T-cell (primary cell): ENCODE data around the gene AGRP. TPM values are rescaled to one million over a fixed set of nuclear protein-coding genes. Genes with fewer than 3 reads are reported as not detected.

Experiments
- ATAC-seq, 4 experiments: fragments of 200-7000 bp in 3 of 4; fragments of 150-1000 bp in 1 of 4; cut with Tn5 transposase; replicated peaks in 1 of 4; 1 replicate in 3 of 4; 2 replicates in 1 of 4; pipeline ENCODE4 v1.10.0; 2021; ENCODE audit warnings: moderate library complexity in 3 of 4, mild to moderate bottlenecking in 2 of 4, moderate number of reproducible peaks in 1 of 4
- CTCF ChIA-PET, 2 donors: fragments of 300-600 bp; sonication (Branson Sonifier 250); formaldehyde crosslinking; loops; one replicate each; lab custom pipeline; 2022; ENCODE audit warnings: antibody characterized with exemption in 2 of 2; lab: Charles Lee
- POLR2A ChIA-PET, 2 donors: fragments of 300-600 bp; sonication (Branson Sonifier 250); formaldehyde crosslinking; loops; one replicate each; lab custom pipeline; 2022; ENCODE audit warnings: antibody characterized with exemption in 2 of 2; lab: Charles Lee
- DNase-seq, 35 experiments: peaks; one replicate each; pipeline versions ENCODE4 v3.0.0 to v3.0.0-alpha.2; 2013 to 2023
- H3K27ac ChIP-seq: one replicate; pipeline ENCODE4 v1.5.1; 2013; ENCODE audit warnings: low read length
- H3K27me3 ChIP-seq, 2 experiments: replicated peaks in 1 of 2; 1 replicate in 1 of 2; 2 replicates in 1 of 2; pipeline versions ENCODE4 v1.6.1 to v1.7.0; 2013; ENCODE audit warnings: low read length in 1 of 2, mixed read lengths in 1 of 2; ENCODE audit not compliant: control insufficient read depth in 2 of 2, insufficient read depth in 2 of 2; ENCODE audit errors: extremely low read depth in 1 of 2
- H3K36me3 ChIP-seq, 2 donors: 1 replicate in 1 of 2; 2 replicates in 1 of 2; pipeline versions ENCODE4 v1.6.1 to v1.7.0; 2013; ENCODE audit warnings: low read length in 1 of 2; ENCODE audit not compliant: control insufficient read depth in 2 of 2, insufficient read depth in 1 of 2; ENCODE audit errors: extremely low read depth in 1 of 2
- H3K4me1 ChIP-seq, 2 experiments: 1 replicate in 1 of 2; 2 replicates in 1 of 2; pipeline versions ENCODE4 v1.6.1 to v1.7.0; 2013; ENCODE audit warnings: low read length in 2 of 2, mixed read lengths in 1 of 2; ENCODE audit not compliant: insufficient read depth in 2 of 2, control insufficient read depth in 1 of 2; ENCODE audit errors: extremely low read depth in 1 of 2
- H3K4me3 ChIP-seq, 2 donors: 1 replicate in 1 of 2; 2 replicates in 1 of 2; pipeline versions ENCODE4 v1.5.1 to v1.7.0; 2013; ENCODE audit warnings: mild to moderate bottlenecking in 2 of 2, low read length in 1 of 2, moderate library complexity in 1 of 2; ENCODE audit not compliant: control insufficient read depth in 1 of 2; ENCODE audit errors: extremely low read depth in 1 of 2
- H3K9me3 ChIP-seq: 2 replicates; pipeline ENCODE4 v1.7.0; 2013
- H3K27ac Mint-ChIP-seq, 2 donors: one replicate each; pipeline ENCODE4 v1.8.0; 2020 to 2021; ENCODE audit warnings: mild to moderate bottlenecking in 2 of 2, mixed read lengths in 2 of 2
- H3K27me3 Mint-ChIP-seq, 2 donors: one replicate each; pipeline ENCODE4 v1.8.0; 2021 to 2022; ENCODE audit warnings: mixed read lengths in 2 of 2
- H3K36me3 Mint-ChIP-seq: one replicate; pipeline ENCODE4 v1.8.0; 2021; ENCODE audit warnings: mixed read lengths
- H3K4me1 Mint-ChIP-seq, 3 donors: one replicate each; pipeline ENCODE4 v1.8.0; 2020 to 2022; ENCODE audit warnings: mixed read lengths in 3 of 3, mild to moderate bottlenecking in 1 of 3
- H3K4me3 Mint-ChIP-seq, 3 donors: one replicate each; pipeline ENCODE4 v1.8.0; 2020 to 2022; ENCODE audit warnings: mild to moderate bottlenecking in 3 of 3, mixed read lengths in 3 of 3, moderate library complexity in 3 of 3
- H3K9me3 Mint-ChIP-seq, 3 donors: one replicate each; pipeline ENCODE4 v1.8.0; 2020 to 2022; ENCODE audit warnings: mixed read lengths in 3 of 3
- WGBS: methylation state at CpG from one replicate; pipeline ENCODE4 v1.1.5; 2013; ENCODE audit warnings: missing lambda C conversion rate; ENCODE audit not compliant: insufficient coverage; 5-methylcytosine and 5-hydroxymethylcytosine counted together
- total RNA-seq, 35 experiments: library from RNA in 6 of 35; stranded (reverse) in 6 of 35; fragments of 120-200 nt in 1 of 35; gene quantifications; one replicate each; pipeline versions ENCODE4 v1.2.1 to v1.2.4 and lab custom pipeline; 2013 to 2026

AGRP gene
- total RNA-seq, 5 donors from 2014 or later (not counting 1 experiment from before 2014, with no cell fraction given) = not detected

- H3K36me3 Mint-ChIP-seq = peaks cover 22% of the 10 kb centered on the region
- peaks cover 0 to 12% of the 10 kb centered on the region in 2 experiments for H3K4me1 ChIP-seq
- ATAC-seq = no peak
- H3K36me3 ChIP-seq = peaks cover 16 to 51% of the 10 kb centered on the region in 2 donors
- H3K27ac Mint-ChIP-seq = no peak overlapping the region
- ChIA-PET CTCF (interaction anchor here in 1 of 2 donors (0.6 kb wide), 1 partner anchor 27 kb away, joined by 5 read pairs; no protein-coding TSS in a partner anchor), POLR2A (interaction anchor here in 1 of 2 donors (0.6 kb wide), 1 partner anchor 298 kb away, joined by 3 read pairs; no protein-coding TSS in a partner anchor)
- no peak overlapping the region for H3K4me3 Mint-ChIP-seq
- DNase-seq = no peak
- no peaks in the 10 kb centered on the region for H3K27me3 Mint-ChIP-seq
- H3K9me3 ChIP-seq = no peaks in the 10 kb centered on the region
- H3K4me1 Mint-ChIP-seq = peaks cover 9 to 35% (median 12%) of the 10 kb centered on the region in 3 donors
- H3K4me3 ChIP-seq = no peak overlapping the region
- no peaks in the 10 kb centered on the region for H3K9me3 Mint-ChIP-seq
- no peaks in the 10 kb centered on the region for H3K27me3 ChIP-seq
- H3K27ac ChIP-seq = no peak overlapping the region
- WGBS = 93% methylated on average over 2 of the region's 2 CpGs
Observed at GRCh38 chr16:67451704-67452435, 31.5 kb downstream of the AGRP start.

GRCh38 chr16:67451061-67451703, 32.2 kb downstream of the AGRP start:
- ATAC-seq = no peak
- WGBS = 96% methylated on average over 12 of the region's 12 CpGs
- Mint-ChIP-seq H3K4me3 (no peak overlapping the region), H3K27me3 (no peaks in the 10 kb centered on the region), H3K27ac (no peak overlapping the region), H3K9me3 (no peaks in the 10 kb centered on the region), H3K4me1 (peaks cover 4 to 28% (median 6%) of the 10 kb centered on the region in 3 donors), H3K36me3 (peaks cover 22% of the 10 kb centered on the region)
- CTCF ChIA-PET = interaction anchor here in 1 of 2 donors (0.6 kb wide), 2 partner anchors 28 to 133 kb away, joined by 3 to 5 read pairs; no protein-coding TSS in a partner anchor
- Histone ChIP-seq H3K27ac (no peak overlapping the region), H3K4me1 (peaks cover 0 to 5% of the 10 kb centered on the region in 2 experiments), H3K9me3 (no peaks in the 10 kb centered on the region), H3K36me3 (peaks cover 16 to 57% of the 10 kb centered on the region in 2 donors), H3K27me3 (no peaks in the 10 kb centered on the region), H3K4me3 (no peak overlapping the region)
- POLR2A ChIA-PET = no interaction called here
- no peak for DNase-seq

- whole genome bisulfite sequencing = 95% methylated on average over 3 of the region's 3 CpGs
- Mint-ChIP-seq H3K4me3 (no peak overlapping the region), H3K4me1 (peaks cover 3 to 17% (median 4%) of the 10 kb centered on the region in 3 donors), H3K27me3 (no peaks in the 10 kb centered on the region), H3K27ac (no peak overlapping the region), H3K9me3 (no peaks in the 10 kb centered on the region), H3K36me3 (peaks cover 27% of the 10 kb centered on the region)
- Histone ChIP-seq H3K9me3 (no peaks in the 10 kb centered on the region), H3K27me3 (no peaks in the 10 kb centered on the region), H3K27ac (no peak overlapping the region), H3K4me1 (peaks cover 0 to 4% of the 10 kb centered on the region in 2 experiments), H3K36me3 (peaks cover 28 to 68% of the 10 kb centered on the region in 2 donors), H3K4me3 (no peak overlapping the region)
- CTCF ChIA-PET = no interaction called here
- DNase-seq = no peak
- POLR2A ChIA-PET = no interaction called here
- ATAC-seq = no peak
Observed at GRCh38 chr16:67449739-67450138, 33.6 kb downstream of the AGRP start.

GRCh38 chr16:67449336-67449735, 34.0 kb downstream of the AGRP start:
- POLR2A ChIA-PET = no interaction called here
- DNase-seq = no peak
- H3K36me3 ChIP-seq = peaks cover 32 to 72% of the 10 kb centered on the region in 2 donors
- CTCF ChIA-PET = no interaction called here
- Mint-ChIP-seq H3K4me1 (peaks cover 0 to 14% (median 2%) of the 10 kb centered on the region in 3 donors), H3K9me3 (no peaks in the 10 kb centered on the region), H3K4me3 (no peak overlapping the region), H3K27me3 (no peaks in the 10 kb centered on the region), H3K27ac (no peak overlapping the region), H3K36me3 (peaks cover 29% of the 10 kb centered on the region)
- ATAC-seq = no peak
- peaks cover 0 to 4% of the 10 kb centered on the region in 2 experiments for H3K4me1 ChIP-seq
- H3K27me3 ChIP-seq = no peaks in the 10 kb centered on the region
- H3K27ac ChIP-seq = no peak overlapping the region
- H3K4me3 ChIP-seq = no peak overlapping the region
- H3K9me3 ChIP-seq = no peaks in the 10 kb centered on the region
- 90% methylated on average over 2 of the region's 2 CpGs for WGBS

- Mint-ChIP-seq H3K4me1 (peaks cover 0 to 14% (median 2%) of the 10 kb centered on the region in 3 donors), H3K4me3 (no peak overlapping the region), H3K9me3 (no peaks in the 10 kb centered on the region), H3K36me3 (peaks cover 29% of the 10 kb centered on the region), H3K27me3 (no peaks in the 10 kb centered on the region), H3K27ac (no peak overlapping the region)
- Histone ChIP-seq H3K4me1 (peaks cover 0 to 4% of the 10 kb centered on the region in 2 experiments), H3K27ac (no peak overlapping the region), H3K27me3 (no peaks in the 10 kb centered on the region), H3K9me3 (no peaks in the 10 kb centered on the region), H3K4me3 (no peak overlapping the region), H3K36me3 (peaks cover 34 to 71% of the 10 kb centered on the region in 2 donors)
- POLR2A ChIA-PET = interaction anchor here in 1 of 2 donors (0.6 kb wide), 1 partner anchor 19 kb away, joined by 5 read pairs; no protein-coding TSS in a partner anchor
- WGBS = 100% methylated on average over 1 of the region's 5 CpGs
- CTCF ChIA-PET = interaction anchor here (0.6 to 1.4 kb wide), 7 partner anchors 14 to 498 kb away, joined by 3 to 4 read pairs (median 3); no protein-coding TSS in a partner anchor
- DNase-seq (no peak), ATAC-seq (no peak)
Observed at GRCh38 chr16:67448580-67448979, 34.8 kb downstream of the AGRP start.

- H3K27ac Mint-ChIP-seq = no peak overlapping the region
- WGBS = 56% methylated on average over 2 of the region's 6 CpGs
Observed at GRCh38 chr16:67447508-67448076, 35.8 kb downstream of the AGRP start.

More at GRCh38 chr16:67447508-67448076, 35.8 kb downstream of the AGRP start:
- H3K36me3 ChIP-seq = peaks cover 34 to 71% of the 10 kb centered on the region in 2 donors
- CTCF ChIA-PET = interaction anchor here (0.5 to 1.4 kb wide), 5 partner anchors 9 to 1967 kb away, joined by 3 to 5 read pairs (median 3); partner anchors contain the start of gene HSD11B2 (in 1 of the 2)
- H3K4me3 ChIP-seq = no peak overlapping the region
- no peak overlapping the region for H3K27ac ChIP-seq
- H3K9me3 ChIP-seq = no peaks in the 10 kb centered on the region
- ATAC-seq = peak; percentile 57 to 65 (median 61)
- Mint-ChIP-seq H3K27me3 (no peaks in the 10 kb centered on the region), H3K36me3 (peaks cover 27% of the 10 kb centered on the region), H3K9me3 (no peaks in the 10 kb centered on the region), H3K4me1 (peaks cover 0 to 14% (median 0%) of the 10 kb centered on the region in 3 donors), H3K4me3 (no peak overlapping the region)
- peaks cover 0 to 4% of the 10 kb centered on the region in 2 experiments for H3K4me1 ChIP-seq
- H3K27me3 ChIP-seq = no peaks in the 10 kb centered on the region
- peak in 28 of 35 experiments; percentile 11 to 61 (median 37) for DNase-seq
- POLR2A ChIA-PET = no interaction called here
